ENCODE results near the gene ICAM2.

DNA sequence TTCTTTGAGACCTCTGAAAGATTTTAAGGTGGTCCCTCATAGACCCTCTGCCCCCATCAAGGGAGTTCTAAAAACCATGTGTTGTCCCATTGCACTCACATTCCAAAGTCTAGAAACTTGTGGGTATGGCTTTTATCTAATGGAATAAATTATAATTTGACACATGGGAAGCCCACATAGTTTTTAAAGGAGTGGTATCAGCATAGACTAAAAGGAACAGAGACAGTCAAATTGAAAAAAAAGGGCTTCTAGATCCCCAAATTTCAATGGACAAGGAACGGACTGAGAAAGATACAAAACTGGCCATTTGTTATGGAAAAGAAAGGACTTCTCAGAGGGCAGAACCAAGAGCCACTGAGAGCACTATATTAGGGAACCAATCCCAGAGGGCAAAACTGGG, 48.7 kb upstream of the ICAM2 start:
- TF ChIP-seq, protein P1, sequence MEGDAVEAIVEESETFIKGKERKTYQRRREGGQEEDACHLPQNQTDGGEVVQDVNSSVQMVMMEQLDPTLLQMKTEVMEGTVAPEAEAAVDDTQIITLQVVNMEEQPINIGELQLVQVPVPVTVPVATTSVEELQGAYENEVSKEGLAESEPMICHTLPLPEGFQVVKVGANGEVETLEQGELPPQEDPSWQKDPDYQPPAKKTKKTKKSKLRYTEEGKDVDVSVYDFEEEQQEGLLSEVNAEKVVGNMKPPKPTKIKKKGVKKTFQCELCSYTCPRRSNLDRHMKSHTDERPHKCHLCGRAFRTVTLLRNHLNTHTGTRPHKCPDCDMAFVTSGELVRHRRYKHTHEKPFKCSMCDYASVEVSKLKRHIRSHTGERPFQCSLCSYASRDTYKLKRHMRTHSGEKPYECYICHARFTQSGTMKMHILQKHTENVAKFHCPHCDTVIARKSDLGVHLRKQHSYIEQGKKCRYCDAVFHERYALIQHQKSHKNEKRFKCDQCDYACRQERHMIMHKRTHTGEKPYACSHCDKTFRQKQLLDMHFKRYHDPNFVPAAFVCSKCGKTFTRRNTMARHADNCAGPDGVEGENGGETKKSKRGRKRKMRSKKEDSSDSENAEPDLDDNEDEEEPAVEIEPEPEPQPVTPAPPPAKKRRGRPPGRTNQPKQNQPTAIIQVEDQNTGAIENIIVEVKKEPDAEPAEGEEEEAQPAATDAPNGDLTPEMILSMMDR (IDR thresholded peaks at IDR 0.05): no peak
- no peak for TF ChIP-seq POLR2A (IDR thresholded peaks at IDR 0.05)
